ENCODE measurements around the gene CRNKL1.

- no peak for TF ChIP-seq CTCF (conservative IDR thresholded peaks at IDR 0.05)
- no peak for TF ChIP-seq ZFX (IDR thresholded peaks at IDR 0.05)
Observed at GRCh38 chr20:20089018-20089417, 36.8 kb upstream of the CRNKL1 start.

Measured in C4-2B (cell line).